Forelimb muscle (tissue), 1 donor: ENCODE results near the gene COMMD4. TPM values are rescaled to one million over a fixed set of nuclear protein-coding genes. Genes with fewer than 3 reads are reported as not detected.
"Not testable (repeated sequence)": the region's sequence is repeated elsewhere in the genome, so short reads cannot be mapped to it uniquely, and the experiment has no call there.

Experiments
- DNase-seq: peaks from one replicate; pipeline ENCODE4 v3.0.0-alpha.2; 2013; ENCODE audit warnings: low read depth
- polyA plus RNA-seq: library from polyadenylated mRNA; unstranded; fragments of 120-200 nt; gene quantifications from one replicate; pipeline ENCODE4 v1.2.1, GENCODE V29; 2013; ENCODE audit not compliant: insufficient read length

The COMMD4 gene
- polyA plus RNA-seq, 1 donor = 40.8 TPM

GRCh38 chr15:75371901-75372688, 36.2 kb downstream of the COMMD4 start:
- no peak for DNase-seq

DNA sequence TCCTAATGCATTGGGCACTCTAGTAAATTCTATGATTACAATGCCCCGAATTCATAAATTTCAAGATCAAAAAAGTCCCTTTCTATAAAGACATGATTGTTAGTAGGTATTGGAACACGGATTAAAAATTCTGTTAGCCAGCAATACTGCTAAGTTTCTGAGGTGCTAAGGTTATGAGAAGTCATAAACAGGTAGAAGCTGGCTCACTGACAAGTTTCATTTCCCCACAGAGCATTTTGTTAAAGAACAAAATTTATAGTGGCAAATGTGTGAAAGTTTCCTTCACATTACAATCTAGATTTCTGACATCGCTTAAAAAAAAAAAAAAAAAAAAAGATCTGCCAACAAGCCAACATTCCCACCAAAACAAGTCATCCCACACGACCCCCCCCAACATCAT, 44.9 kb downstream of the COMMD4 start:
- DNase-seq = no peak

- not testable (repeated sequence) for DNase-seq
Measured at GRCh38 chr15:75383986-75384385, 48.1 kb downstream of the COMMD4 start.

Other genes starting within 250 kb of the COMMD4 start
- 8.0 TPM for gene C15orf39, start 134.2 kb upstream of the COMMD4 start, polyA plus RNA-seq
- not detected for gene GOLGA6C, start 77.7 kb upstream of the COMMD4 start, polyA plus RNA-seq
- gene GOLGA6D, start 53.2 kb upstream of the COMMD4 start, polyA plus RNA-seq = 0.30 TPM
- 8.2 TPM for gene NEIL1, start 11.0 kb downstream of the COMMD4 start, polyA plus RNA-seq
- 105 TPM for gene MAN2C1, start 32.5 kb downstream of the COMMD4 start, polyA plus RNA-seq
- gene SIN3A, start 115.6 kb downstream of the COMMD4 start, polyA plus RNA-seq = 28.2 TPM
- 17.4 TPM for gene PTPN9, start 243.3 kb downstream of the COMMD4 start, polyA plus RNA-seq